Calu3 (cell line): Measurements from ENCODE around the gene TRIM32. TPM values are rescaled to one million over a fixed set of nuclear protein-coding genes. Genes with fewer than 3 reads are reported as not detected.

Experiments
- BruUV-seq: library from RNA; stranded (reverse); fragments of 400-500 nt; replicated peaks from 2 replicates; lab custom pipeline; 2021; lab: Mats Ljungman, UMichigan
- CTCF ChIA-PET: fragments of 300-600 bp; sonication (Branson Sonifier 250); formaldehyde crosslinking; loops from one replicate; lab custom pipeline; 2022; ENCODE audit warnings: antibody characterized with exemption; lab: Charles Lee
- DNase-seq: peaks from one replicate; pipeline ENCODE4 v3.0.0; 2022
- H3K27ac Mint-ChIP-seq: one replicate; pipeline ENCODE4 v1.8.0; 2022; ENCODE audit warnings: mixed read lengths; ENCODE audit not compliant: unreplicated experiment
- H3K27me3 Mint-ChIP-seq: one replicate; pipeline ENCODE4 v1.8.0; 2022; ENCODE audit warnings: mixed read lengths; ENCODE audit not compliant: unreplicated experiment
- H3K36me3 Mint-ChIP-seq: one replicate; pipeline ENCODE4 v1.8.0; 2022; ENCODE audit warnings: mild to moderate bottlenecking, moderate library complexity, mixed read lengths; ENCODE audit not compliant: insufficient read depth, unreplicated experiment
- H3K4me1 Mint-ChIP-seq: one replicate; pipeline ENCODE4 v1.8.0; 2022; ENCODE audit warnings: mild to moderate bottlenecking, low read depth, mixed read lengths; ENCODE audit not compliant: unreplicated experiment
- H3K4me3 Mint-ChIP-seq: one replicate; pipeline ENCODE4 v1.8.0; 2022; ENCODE audit warnings: mild to moderate bottlenecking, low read depth, moderate library complexity, mixed read lengths; ENCODE audit not compliant: unreplicated experiment
- H3K9me3 Mint-ChIP-seq: one replicate; pipeline ENCODE4 v1.8.0; 2022; ENCODE audit warnings: low read depth, mixed read lengths; ENCODE audit not compliant: unreplicated experiment
- intact Hi-C: fragments of 100-400 bp; cut with micrococcal nuclease; formaldehyde crosslinking; loops from one replicate; pipeline ENCODE4 v1.10.0; 2022; ENCODE audit not compliant: unreplicated experiment
- total RNA-seq: library from RNA; stranded (reverse); gene quantifications from 2 replicates; pipeline ENCODE4 v1.2.3, GENCODE V29; 2022
- TF ChIP-seq, protein P1 (sequence below): fragments of 200-600 bp; IDR thresholded peaks from one replicate; pipeline ENCODE4 v1.8.0; 2022; ENCODE audit warnings: antibody characterized with exemption; ENCODE audit not compliant: unreplicated experiment

TRIM32 gene
- total RNA-seq, 1 experiment from 2014 or later, result 9.3 TPM

DNA sequence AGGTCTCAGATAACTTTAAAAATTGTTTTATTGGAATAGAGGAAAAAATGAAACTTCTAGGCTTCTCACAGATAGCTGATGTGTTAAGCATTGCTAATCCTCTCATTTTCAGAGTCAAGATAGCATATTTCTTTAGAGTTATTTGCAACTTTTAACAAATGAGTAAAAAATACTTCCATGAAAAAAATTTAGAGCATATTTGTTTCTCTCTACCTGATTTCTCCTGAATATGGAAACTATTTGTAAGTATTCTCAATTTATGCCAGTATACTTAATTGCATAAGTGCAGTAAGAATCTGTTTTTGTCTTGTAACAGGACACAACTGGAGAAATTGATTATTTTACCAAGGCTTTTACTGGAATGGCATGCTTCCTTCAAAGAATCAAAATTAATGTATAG is 3.6 kb upstream of the TRIM32 start:
- Mint-ChIP-seq H3K9me3 (no peaks in the 10 kb centered on the region), H3K4me1 (peaks cover 11% of the 10 kb centered on the region), H3K27me3 (peaks cover 16% of the 10 kb centered on the region), H3K27ac (no peak overlapping the region), H3K36me3 (peaks cover 12% of the 10 kb centered on the region), H3K4me3 (no peak overlapping the region)
- no TSS peak for BruUV-seq
- no peak for DNase-seq
- intact Hi-C loops, result no loop called here
- TF ChIP-seq, protein P1, sequence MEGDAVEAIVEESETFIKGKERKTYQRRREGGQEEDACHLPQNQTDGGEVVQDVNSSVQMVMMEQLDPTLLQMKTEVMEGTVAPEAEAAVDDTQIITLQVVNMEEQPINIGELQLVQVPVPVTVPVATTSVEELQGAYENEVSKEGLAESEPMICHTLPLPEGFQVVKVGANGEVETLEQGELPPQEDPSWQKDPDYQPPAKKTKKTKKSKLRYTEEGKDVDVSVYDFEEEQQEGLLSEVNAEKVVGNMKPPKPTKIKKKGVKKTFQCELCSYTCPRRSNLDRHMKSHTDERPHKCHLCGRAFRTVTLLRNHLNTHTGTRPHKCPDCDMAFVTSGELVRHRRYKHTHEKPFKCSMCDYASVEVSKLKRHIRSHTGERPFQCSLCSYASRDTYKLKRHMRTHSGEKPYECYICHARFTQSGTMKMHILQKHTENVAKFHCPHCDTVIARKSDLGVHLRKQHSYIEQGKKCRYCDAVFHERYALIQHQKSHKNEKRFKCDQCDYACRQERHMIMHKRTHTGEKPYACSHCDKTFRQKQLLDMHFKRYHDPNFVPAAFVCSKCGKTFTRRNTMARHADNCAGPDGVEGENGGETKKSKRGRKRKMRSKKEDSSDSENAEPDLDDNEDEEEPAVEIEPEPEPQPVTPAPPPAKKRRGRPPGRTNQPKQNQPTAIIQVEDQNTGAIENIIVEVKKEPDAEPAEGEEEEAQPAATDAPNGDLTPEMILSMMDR, result no peak
- CTCF ChIA-PET, result no interaction called here

DNA sequence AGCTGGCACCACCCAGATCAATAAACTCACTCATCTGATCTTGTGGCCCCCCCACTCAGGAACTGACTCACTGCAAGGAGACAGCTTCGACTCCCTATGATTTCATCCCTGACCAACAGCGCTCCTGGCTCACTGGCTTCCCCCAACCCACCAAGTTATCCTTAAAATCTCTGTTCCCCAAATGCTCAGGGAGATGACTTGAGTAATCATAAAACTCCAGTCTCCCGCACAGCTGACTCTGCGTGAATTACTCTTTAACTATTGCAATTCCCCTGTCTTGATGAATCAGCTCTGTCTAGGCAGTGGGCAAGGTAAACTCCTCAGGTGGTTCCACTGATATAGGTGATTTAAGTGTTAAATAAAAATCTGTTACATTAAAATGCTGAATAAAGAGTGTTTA is 1.9 kb upstream of the TRIM32 start:
- no peak overlapping the region for H3K4me3 Mint-ChIP-seq
- peaks cover 12% of the 10 kb centered on the region for H3K36me3 Mint-ChIP-seq
- BruUV-seq, result no TSS peak
- peaks cover 12% of the 10 kb centered on the region for H3K4me1 Mint-ChIP-seq
- H3K9me3 Mint-ChIP-seq, result no peaks in the 10 kb centered on the region
- CTCF ChIA-PET, result no interaction called here
- intact Hi-C loops, result no loop called here
- TF ChIP-seq, protein P1, result no peak
- H3K27me3 Mint-ChIP-seq, result peaks cover 16% of the 10 kb centered on the region
- no peak for DNase-seq
- no peak overlapping the region for H3K27ac Mint-ChIP-seq

DNA sequence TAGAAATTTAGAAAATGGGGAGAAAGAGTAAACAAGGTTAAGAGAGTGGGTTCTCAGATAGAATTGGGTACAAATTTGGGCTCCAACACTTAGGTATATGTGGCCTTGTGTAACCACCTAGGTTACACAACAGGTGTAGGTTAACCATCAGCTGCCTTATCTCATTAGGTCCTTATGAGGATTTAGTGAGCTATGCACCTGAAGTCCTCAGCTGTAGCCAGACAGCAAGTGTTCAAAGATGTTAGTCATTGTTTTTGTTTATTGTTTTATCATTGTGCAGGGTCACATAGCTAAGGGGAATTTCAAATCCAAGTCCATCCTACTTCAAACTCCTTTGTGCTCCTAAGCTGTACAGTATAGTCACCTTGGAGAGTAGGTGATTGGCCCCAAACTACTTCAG is 970 bp upstream of the TRIM32 start:
- Mint-ChIP-seq H3K36me3 (peaks cover 12% of the 10 kb centered on the region), H3K27ac (no peak overlapping the region), H3K9me3 (no peaks in the 10 kb centered on the region), H3K4me3 (peak overlapping the region; percentile 69), H3K27me3 (peaks cover 16% of the 10 kb centered on the region), H3K4me1 (peaks cover 12% of the 10 kb centered on the region)
- TF ChIP-seq, protein P1, result no peak
- DNase-seq, result no peak
- no TSS peak for BruUV-seq
- CTCF ChIA-PET, result no interaction called here
- intact Hi-C loops, result no loop called here

DNA sequence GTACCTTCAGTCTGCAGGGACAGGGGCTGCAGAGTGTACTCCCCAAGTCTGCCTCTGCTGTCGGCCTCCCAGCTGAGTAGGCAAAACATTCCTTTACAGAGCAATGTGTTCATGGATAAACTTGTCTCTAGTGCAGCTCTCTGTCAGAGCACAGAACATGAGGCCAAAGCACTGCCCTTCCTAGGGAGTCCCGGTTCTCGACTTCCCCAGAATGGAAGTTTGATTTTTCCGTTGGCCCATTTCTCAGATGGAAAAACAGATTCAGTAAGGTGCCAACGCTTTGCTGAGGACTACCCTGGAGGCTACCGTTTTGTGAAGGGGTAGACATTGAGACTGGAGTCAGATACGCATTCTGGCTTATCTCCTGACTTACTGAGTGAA is 422 bp upstream of the TRIM32 start:
- H3K4me3 Mint-ChIP-seq, result peak overlapping the region; percentile 69
- no peak for DNase-seq
- intact Hi-C loops, result no loop called here
- H3K27ac Mint-ChIP-seq, result peak overlapping the region; percentile 35
- peaks cover 12% of the 10 kb centered on the region for H3K36me3 Mint-ChIP-seq
- H3K27me3 Mint-ChIP-seq, result peaks cover 16% of the 10 kb centered on the region
- no TSS peak for BruUV-seq
- H3K9me3 Mint-ChIP-seq, result no peaks in the 10 kb centered on the region
- peaks cover 12% of the 10 kb centered on the region for H3K4me1 Mint-ChIP-seq
- CTCF ChIA-PET, result no interaction called here
- TF ChIP-seq, protein P1, result no peak
